GM21447 (cell line): ENCODE results near the gene HOXD3.

Experiments used
- ATAC-seq: cut with Tn5 transposase; IDR thresholded peaks from one replicate; pipeline ENCODE4 v1.9.1; 2021; ENCODE audit not compliant: unreplicated experiment

Gene HOXD3

GRCh38 chr2:176161825-176162626 is 4.9 kb downstream of the HOXD3 start:
- no peak for ATAC-seq

GRCh38 chr2:176162911-176163671 is 6.0 kb downstream of the HOXD3 start:
- ATAC-seq: no peak

GRCh38 chr2:176163672-176164056 is 6.6 kb downstream of the HOXD3 start:
- no peak for ATAC-seq

GRCh38 chr2:176164201-176164600 is 7.1 kb downstream of the HOXD3 start:
- ATAC-seq: no peak

GRCh38 chr2:176164611-176165369 is 7.7 kb downstream of the HOXD3 start:
- no peak for ATAC-seq

GRCh38 chr2:176165370-176166050 is 8.4 kb downstream of the HOXD3 start:
- no peak for ATAC-seq

- no peak for ATAC-seq
These were observed 9.2 kb downstream of the HOXD3 start for GRCh38 chr2:176166272-176166671.

- ATAC-seq: no peak
These were observed 10.3 kb downstream of the HOXD3 start for GRCh38 chr2:176167398-176167797.

GRCh38 chr2:176169181-176169580 is 12.1 kb downstream of the HOXD3 start:
- ATAC-seq: no peak

- no peak for ATAC-seq
These were observed 12.6 kb downstream of the HOXD3 start for GRCh38 chr2:176169711-176170110.

- no peak for ATAC-seq
These were observed 13.6 kb downstream of the HOXD3 start for GRCh38 chr2:176170602-176171305.

- ATAC-seq: no peak
These were observed 14.4 kb downstream of the HOXD3 start for GRCh38 chr2:176171351-176172006.

GRCh38 chr2:176172007-176172894 is 15.1 kb downstream of the HOXD3 start:
- ATAC-seq: no peak

GRCh38 chr2:176172895-176173566 is 15.9 kb downstream of the HOXD3 start:
- ATAC-seq: no peak

- ATAC-seq: no peak
These were observed 16.7 kb downstream of the HOXD3 start for GRCh38 chr2:176173567-176174381.

- ATAC-seq: no peak
These were observed 17.3 kb downstream of the HOXD3 start for GRCh38 chr2:176174382-176174823.
